Neural crest cell (in vitro differentiated cells): ENCODE measurements around the gene FOS. TPM values are rescaled to one million over a fixed set of nuclear protein-coding genes. Genes with fewer than 3 reads are reported as not detected.

Experiments used
- DNase-seq: peaks from one replicate; pipeline ENCODE4 v3.0.0; 2021; ENCODE audit warnings: low read depth, mixed read lengths, low spot score
- H3K27ac Mint-ChIP-seq: one replicate; pipeline ENCODE4 v1.8.0; 2021; ENCODE audit warnings: mild to moderate bottlenecking, mixed read lengths; ENCODE audit not compliant: unreplicated experiment
- H3K27me3 Mint-ChIP-seq: 2 replicates; pipeline ENCODE4 v1.8.0; 2021; ENCODE audit warnings: low read depth, mild to moderate bottlenecking, mixed read lengths
- H3K36me3 Mint-ChIP-seq: 2 replicates; pipeline ENCODE4 v1.8.0; 2021; ENCODE audit warnings: low read depth, mild to moderate bottlenecking, mixed read lengths
- H3K4me1 Mint-ChIP-seq: 2 replicates; pipeline ENCODE4 v1.8.0; 2021; ENCODE audit warnings: mixed read lengths
- H3K4me3 Mint-ChIP-seq: one replicate; pipeline ENCODE4 v1.8.0; 2021; ENCODE audit warnings: mild to moderate bottlenecking, mixed read lengths
- H3K9me3 Mint-ChIP-seq: 2 replicates; pipeline ENCODE4 v1.8.0; 2021; ENCODE audit warnings: mixed read lengths
- total RNA-seq: library from RNA; stranded (reverse); gene quantifications from 2 replicates; pipeline ENCODE4 v1.2.1, GENCODE V29; 2021
- TF ChIP-seq, protein P1 (sequence below): fragments of 200-600 bp; sonication (generic); conservative IDR thresholded peaks from 2 replicates; pipeline ENCODE4 v1.5.0; 2021; ENCODE audit warnings: antibody characterized with exemption, mild to moderate bottlenecking

Gene FOS
- total RNA-seq, 1 donor from 2014 or later: 3.8 TPM

DNA sequence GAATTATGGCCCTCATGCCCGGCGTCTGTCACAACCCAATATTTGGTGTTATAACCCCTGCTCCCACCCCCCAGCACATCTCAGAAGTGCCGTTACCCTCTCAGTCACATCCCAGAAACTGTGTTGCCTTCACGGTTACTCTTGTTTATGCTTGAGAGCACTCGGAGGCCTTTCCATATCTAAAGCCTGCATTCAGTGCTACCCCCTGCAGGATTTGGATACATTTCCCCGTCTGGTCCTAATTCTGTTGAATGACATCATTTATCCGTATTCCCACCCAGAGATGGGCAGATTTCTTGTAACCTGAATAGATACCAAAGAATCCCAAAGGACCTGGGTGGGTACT, 19.1 kb upstream of the FOS start:
- no peak for DNase-seq
- no peaks in the 10 kb centered on the region for H3K36me3 Mint-ChIP-seq
- peak overlapping the region; percentile 100 for H3K27ac Mint-ChIP-seq
- no peaks in the 10 kb centered on the region for H3K9me3 Mint-ChIP-seq
- TF ChIP-seq, protein P1, sequence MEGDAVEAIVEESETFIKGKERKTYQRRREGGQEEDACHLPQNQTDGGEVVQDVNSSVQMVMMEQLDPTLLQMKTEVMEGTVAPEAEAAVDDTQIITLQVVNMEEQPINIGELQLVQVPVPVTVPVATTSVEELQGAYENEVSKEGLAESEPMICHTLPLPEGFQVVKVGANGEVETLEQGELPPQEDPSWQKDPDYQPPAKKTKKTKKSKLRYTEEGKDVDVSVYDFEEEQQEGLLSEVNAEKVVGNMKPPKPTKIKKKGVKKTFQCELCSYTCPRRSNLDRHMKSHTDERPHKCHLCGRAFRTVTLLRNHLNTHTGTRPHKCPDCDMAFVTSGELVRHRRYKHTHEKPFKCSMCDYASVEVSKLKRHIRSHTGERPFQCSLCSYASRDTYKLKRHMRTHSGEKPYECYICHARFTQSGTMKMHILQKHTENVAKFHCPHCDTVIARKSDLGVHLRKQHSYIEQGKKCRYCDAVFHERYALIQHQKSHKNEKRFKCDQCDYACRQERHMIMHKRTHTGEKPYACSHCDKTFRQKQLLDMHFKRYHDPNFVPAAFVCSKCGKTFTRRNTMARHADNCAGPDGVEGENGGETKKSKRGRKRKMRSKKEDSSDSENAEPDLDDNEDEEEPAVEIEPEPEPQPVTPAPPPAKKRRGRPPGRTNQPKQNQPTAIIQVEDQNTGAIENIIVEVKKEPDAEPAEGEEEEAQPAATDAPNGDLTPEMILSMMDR: no peak
- peaks cover 3% of the 10 kb centered on the region for H3K27me3 Mint-ChIP-seq
- H3K4me1 Mint-ChIP-seq: peaks cover 27% of the 10 kb centered on the region
- H3K4me3 Mint-ChIP-seq: peak overlapping the region; percentile 88

DNA sequence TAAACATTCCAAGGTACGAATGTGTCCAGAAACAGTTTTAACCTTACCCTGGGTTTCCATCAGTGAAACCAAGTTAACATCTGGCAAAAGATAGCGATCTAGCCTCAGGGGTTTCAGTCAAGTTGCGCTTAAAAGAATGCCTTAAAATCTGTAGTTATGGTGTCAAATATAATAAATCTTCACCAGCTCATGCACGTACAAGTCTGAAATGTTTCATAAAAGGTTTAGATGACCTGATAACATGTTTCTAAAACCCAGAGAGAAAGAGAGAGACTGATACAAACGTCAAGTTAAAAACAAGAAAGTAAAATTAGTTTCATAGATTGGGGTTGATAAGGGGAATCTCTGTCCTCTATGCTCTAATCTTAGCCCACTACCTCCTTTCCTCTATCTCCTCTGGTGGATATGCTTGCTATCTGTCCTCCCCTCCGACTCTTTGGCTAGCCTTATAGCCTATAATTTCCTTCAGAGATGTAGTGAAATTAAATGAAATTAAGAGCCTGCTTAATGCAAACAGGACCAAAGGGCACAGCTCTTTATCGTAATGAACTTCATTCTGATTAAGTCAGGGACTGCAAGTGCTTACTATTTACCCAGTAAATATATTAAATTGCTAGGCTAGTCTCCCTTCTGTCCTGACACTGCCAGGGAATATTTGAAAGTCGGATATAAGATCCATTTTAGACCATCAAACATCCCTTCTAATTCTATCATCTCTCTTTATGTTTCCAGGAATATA, 18.4 kb upstream of the FOS start:
- peaks cover 27% of the 10 kb centered on the region for H3K4me1 Mint-ChIP-seq
- H3K4me3 Mint-ChIP-seq: peak overlapping the region; percentile 60
- no peak for DNase-seq
- H3K27me3 Mint-ChIP-seq: no peaks in the 10 kb centered on the region
- peak overlapping the region; percentile 100 for H3K27ac Mint-ChIP-seq
- no peaks in the 10 kb centered on the region for H3K9me3 Mint-ChIP-seq
- TF ChIP-seq, protein P1: no peak
- no peaks in the 10 kb centered on the region for H3K36me3 Mint-ChIP-seq

DNA sequence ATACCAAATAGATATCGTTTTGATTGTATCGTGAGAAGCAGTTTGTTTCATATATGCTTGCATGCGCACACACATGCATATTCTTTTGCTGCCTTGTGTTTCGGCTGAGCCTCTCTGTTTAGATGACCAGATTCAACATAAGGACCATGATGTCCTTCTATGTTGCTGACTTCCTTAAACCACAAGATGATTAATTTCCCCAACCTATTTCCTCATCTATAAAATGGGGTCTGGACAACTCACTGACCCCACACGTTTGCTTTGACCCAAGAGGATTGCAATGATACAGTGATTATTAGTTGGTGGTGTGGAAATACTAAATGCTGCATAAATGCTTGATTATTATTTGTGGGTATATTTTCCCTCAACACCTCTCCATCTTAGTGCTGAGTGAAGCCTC, 16.8 kb upstream of the FOS start:
- TF ChIP-seq, protein P1: no peak
- DNase-seq: no peak
- no peaks in the 10 kb centered on the region for H3K9me3 Mint-ChIP-seq
- no peak overlapping the region for H3K4me3 Mint-ChIP-seq
- no peak overlapping the region for H3K27ac Mint-ChIP-seq
- H3K4me1 Mint-ChIP-seq: peaks cover 27% of the 10 kb centered on the region
- H3K36me3 Mint-ChIP-seq: no peaks in the 10 kb centered on the region
- no peaks in the 10 kb centered on the region for H3K27me3 Mint-ChIP-seq

DNA sequence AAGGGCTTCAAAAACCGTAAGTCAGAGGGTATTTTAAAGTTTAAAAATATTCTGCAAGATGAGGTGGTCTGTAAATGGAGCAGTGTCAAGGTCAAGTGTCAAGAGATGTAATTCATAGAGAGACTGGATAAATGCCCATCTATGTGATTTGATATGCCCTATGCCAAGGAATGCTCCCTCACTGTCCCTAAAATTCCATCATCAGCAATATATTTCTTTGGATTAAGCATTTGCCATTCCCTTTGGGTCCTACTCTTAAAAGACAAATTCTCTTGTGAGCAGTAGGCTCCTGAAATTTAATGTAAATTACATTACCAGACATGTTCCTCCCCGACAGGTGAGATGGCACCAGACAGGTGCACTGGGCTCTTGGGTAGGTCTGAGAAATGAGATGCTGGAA, 16.0 kb upstream of the FOS start:
- Mint-ChIP-seq H3K4me3 (no peak overlapping the region), H3K27me3 (no peaks in the 10 kb centered on the region), H3K4me1 (peaks cover 20% of the 10 kb centered on the region), H3K9me3 (no peaks in the 10 kb centered on the region), H3K27ac (peak overlapping the region; percentile 62), H3K36me3 (no peaks in the 10 kb centered on the region)
- no peak for DNase-seq
- TF ChIP-seq, protein P1: no peak

DNA sequence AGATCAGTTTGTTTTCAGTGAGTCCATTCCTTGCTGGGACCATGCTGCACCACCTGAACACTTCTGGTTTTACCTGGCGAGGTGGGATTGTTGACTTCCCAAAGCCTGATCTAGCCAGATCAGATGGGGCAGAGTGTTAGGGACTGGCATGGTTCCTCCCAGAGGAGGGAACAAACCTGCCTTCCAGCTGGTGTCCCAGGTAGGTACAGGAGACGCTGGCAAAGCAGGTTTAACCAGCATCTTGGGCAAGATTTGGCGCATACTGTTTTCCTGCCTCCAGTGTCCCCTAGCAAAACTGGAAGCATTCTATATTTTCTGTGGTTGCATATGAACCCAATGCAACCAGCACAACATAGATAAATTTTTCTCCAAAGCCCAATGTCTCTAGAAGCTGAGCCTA, 14.6 kb upstream of the FOS start:
- Mint-ChIP-seq H3K27me3 (no peaks in the 10 kb centered on the region), H3K36me3 (no peaks in the 10 kb centered on the region), H3K4me1 (peaks cover 12% of the 10 kb centered on the region), H3K4me3 (no peak overlapping the region), H3K27ac (no peak overlapping the region), H3K9me3 (no peaks in the 10 kb centered on the region)
- TF ChIP-seq, protein P1: no peak
- no peak for DNase-seq
